ENCODE measurements around the gene NECTIN4.
"Not testable (repeated sequence)": the region's sequence is repeated elsewhere in the genome, so short reads cannot be mapped to it uniquely, and the experiment has no call there.

NECTIN4 gene

DNA sequence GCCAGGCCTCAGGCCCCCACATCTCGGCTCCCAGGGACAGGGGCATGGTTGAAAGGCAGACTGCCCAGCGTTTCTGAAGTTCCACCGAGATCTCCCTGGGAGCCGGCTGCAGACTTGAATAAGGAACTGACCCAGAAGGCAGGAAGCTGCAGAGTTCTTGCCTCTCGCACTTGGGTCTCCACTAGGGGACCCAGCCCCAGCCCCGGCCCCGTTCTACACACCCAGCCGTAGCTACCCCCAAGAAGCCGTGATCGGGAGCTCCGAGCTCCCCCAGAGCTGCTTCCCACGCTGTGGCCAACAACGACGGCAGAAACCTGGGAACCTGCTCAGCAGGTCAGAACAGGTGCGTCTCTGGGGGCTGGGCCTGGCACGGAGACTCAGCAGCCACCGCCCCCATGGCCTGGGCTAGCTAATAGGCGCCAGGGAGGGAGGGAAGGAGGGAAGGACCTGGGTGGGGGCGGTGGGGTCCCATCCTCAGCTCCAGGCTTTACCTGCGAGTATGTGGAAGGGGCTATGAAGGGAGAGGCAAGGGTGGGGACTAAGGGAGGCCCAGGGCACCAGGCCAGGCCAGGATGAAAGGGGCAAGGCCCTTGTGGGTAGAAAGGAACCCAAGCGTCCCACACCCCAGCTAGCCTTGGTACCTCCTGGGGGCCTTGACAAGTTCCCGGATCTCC, at the start of gene NECTIN4:
TSS of gene NECTIN4 (minus strand) at position 308 of the 674 bp plus-strand sequence. CDS start at position 46, 262 bp downstream.
- DNase-seq (ENCODE audit: low read depth), result no peak

DNA sequence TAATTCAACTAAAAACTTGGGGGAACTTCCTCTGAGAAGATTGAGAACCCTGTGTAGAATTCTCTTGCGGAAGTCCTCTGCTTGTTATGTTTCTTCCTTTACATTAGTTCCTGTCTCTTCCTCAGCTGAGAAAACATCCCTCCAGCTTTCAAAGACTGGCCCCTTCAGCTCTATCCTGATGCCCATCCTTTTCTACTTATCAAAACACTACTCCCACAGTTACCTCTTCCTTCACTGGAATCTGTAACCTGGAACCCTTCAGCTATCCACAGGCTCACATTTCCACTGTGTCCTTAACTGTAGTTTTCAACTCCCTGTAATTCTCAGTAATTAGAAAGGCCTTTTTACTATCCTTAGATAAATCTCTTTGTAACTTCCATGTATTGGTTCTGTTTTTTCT, 49.1 kb upstream of the NECTIN4 start:
- no peak for DNase-seq (ENCODE audit: low read depth)

DNA sequence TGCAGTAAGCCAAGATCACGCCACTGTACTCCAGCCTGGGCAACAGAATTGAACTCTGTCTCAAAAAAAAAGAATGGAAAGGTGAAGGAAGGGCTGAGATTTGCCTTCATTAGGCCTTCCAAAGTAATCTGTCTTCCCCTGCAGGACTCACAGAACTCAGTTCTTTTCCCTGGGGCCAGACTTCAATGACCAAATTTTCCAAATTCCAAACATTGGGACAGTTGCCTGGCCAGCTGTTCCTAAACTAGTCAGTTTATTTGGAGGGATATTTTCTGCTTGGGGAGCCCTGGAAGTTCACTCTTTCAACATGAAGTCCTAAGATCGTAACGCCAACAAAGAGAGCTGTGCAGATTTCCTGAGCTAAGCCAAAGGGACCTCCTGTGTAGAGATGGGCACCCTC, 48.5 kb upstream of the NECTIN4 start:
- DNase-seq (ENCODE audit: low read depth), result no peak

DNA sequence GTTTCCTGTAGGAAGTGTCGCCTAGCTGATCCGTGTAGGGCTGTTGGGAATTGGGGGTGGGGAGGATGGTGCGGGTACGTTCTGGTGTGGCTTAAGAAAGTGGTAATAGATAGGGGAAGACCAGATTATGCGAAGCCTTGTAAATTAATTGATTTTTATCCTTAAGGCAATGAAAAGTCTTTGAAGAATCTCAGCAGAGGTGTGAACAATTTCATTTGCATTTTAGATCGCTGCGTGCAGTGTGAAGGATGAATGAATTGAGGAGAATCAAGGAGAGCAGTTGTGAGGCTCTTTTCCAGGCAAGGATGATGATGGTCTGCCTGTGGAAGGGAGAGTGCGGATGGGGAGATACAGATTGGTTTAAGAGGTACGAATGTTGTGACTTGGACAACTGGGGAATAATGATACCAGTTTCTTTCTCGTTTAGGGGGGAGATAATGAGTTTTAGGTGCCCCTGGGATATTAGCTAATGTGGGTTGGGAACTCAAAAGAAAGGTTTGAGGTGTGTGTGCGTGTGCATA, 43.9 kb upstream of the NECTIN4 start:
- DNase-seq (ENCODE audit: low read depth), result peak; percentile 22

DNA sequence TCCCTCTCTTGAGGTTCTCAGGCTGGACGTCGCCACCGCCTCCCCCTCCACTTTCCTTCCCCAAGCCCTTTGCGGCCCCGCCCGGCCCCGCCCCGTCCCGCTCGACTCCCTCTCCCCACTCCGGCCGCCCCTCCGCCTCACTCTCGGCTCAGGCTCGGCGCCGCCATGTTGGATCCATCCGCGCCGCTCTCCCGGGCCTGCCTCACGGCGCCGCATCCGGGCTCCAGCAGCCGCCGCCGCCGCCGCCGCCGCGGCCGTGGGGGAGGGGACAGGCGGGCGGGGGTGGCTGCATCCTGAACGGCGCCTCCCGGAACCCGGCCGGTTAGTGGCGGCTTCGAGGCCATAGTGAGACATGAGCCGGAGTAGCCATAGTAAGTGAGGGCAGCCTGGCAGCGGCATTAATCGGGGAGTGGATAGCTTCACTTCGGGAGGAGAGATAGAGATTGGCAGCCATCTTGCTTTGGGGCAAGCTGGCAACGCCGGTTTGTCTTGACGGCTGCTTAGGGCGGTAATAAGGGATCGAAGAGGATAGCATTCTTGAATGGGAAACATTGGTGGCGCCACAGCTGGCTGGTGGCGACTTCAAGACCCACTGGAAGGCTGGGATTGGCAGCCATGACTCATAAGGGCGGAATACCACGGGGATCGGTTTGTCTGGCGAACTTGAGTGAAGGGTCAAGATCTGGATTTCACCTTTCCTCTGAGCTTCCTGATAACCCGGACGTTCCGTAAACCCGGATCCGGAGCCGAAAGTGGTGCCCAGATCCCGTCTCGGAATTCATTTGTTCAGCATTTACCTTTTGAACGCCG, 43.3 kb upstream of the NECTIN4 start, which contains the start of gene DEDD:
TSS of gene DEDD (minus strand) at position 258 of the 810 bp plus-strand sequence. CDS start 8,205 bp downstream, outside the sequence.
- DNase-seq (ENCODE audit: low read depth), result peak; percentile 96

DNA sequence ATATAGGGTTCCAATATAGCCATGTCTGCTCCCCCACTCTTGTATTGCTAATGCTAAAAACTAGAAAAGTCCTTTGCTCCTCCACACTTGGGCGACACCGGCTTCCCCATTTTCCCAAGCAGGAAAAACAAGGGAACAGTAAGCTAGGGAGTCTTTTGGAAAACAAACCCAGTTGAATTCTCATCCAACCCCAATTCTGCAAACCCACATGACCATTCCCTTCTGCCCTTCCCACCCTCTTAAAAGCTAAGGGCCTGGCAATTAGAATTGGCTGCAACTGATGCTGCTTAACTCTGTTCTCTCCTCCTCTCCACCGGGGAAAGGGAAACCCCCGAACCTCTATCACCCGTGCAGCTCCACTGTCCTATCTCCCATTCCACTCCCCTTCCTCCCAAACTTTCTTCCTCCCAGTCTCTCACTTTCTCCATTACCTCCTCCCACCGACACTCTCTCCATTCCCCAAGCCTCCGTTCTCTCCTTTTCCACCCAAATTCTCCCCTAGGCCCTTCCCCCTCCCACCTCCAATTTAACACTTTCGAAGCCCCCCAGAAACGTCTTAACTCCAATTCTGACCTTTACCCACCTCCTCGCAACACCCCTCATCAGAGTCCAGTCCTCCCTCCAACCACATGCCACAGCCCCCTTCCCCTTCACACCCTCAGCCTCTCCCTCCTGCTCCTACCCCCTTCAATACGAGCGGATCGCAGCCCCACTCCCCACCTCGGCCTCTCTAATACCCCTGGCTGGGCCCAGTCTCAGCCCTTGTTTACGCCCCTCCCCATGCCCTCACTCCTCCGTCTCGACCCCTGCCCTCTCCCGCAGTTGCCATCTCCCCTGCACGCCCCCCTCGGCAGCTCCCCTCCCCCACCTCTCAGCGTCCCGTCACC, 42.4 kb upstream of the NECTIN4 start:
- DNase-seq (ENCODE audit: low read depth), result peak; percentile 44

DNA sequence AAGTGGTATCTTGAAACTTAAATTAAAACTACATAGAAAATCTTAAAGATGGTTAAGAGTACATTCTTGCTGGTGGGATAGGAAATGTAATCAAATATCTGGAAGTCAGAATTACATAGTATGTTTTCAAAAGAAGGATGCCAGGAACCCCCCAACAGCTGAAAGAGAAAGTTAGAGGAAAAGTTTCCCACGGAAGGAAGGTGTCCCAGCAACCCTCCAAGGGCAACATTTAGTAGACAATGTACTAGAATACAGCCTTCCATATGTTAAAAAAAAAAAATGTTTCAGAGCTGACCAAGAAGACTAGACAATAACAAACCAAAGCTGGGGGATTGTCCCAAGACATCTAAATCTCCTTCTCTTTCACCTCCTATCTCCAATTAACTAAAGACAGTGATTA, 40.9 kb upstream of the NECTIN4 start:
- DNase-seq (ENCODE audit: low read depth), result no peak

DNA sequence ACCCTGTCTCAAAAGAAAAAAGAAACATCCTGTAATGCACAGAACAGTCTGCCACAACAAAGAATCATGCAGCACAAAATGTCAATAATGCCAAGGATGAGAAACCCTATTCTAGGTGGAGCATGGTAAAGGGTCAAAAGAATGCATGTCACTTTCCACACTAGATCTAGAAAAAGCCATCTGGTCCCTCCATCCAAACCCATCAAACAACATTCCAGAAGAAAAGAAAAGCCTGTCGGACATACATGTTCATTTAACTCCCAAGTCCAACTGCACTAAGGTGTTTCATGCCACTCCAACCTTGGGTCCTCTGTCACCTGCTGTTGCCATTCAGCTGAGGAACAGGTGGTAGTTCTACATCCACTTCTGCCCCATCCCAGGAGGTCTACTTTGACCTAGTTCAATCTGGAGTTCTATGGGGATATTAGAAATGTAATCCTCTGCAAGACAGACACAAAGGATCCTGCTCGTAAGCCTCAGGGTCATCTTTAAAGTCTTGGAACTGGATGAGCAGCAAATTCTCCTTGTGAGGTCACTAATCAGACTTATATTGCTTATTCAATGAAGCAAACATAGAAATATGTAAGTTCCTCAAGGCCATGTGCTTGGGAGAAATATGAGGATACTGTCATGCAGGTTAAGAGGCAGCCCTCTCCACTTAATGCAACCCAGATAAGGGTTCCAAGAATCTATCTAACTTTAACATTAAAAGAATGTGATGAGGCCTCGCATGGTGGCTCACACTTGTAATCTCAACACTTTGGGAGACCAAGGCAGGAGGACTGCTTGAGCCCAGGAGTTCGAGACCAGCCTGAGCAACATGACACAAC, 39.4 kb upstream of the NECTIN4 start:
- DNase-seq (ENCODE audit: low read depth), result peak; percentile 6

DNA sequence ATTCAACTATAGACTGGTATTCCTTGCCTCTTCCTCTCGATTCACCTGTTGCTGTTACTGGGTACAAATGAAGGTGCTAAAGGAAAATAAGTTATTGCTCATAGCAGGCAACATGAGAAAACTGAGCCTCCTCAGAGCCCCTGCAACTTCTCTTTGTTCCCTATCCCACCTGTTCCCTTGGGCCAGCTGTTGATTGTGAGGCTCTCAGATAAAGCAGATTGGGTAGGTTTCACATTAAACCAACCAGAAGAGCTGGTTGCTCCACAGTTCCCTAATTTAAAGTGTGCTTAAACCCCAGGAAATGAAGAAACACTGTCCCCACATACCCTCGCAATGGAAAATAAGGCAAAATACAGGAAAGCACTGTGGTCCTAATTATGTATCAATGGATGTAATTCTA, 38.3 kb upstream of the NECTIN4 start:
- no peak for DNase-seq (ENCODE audit: low read depth)

DNA sequence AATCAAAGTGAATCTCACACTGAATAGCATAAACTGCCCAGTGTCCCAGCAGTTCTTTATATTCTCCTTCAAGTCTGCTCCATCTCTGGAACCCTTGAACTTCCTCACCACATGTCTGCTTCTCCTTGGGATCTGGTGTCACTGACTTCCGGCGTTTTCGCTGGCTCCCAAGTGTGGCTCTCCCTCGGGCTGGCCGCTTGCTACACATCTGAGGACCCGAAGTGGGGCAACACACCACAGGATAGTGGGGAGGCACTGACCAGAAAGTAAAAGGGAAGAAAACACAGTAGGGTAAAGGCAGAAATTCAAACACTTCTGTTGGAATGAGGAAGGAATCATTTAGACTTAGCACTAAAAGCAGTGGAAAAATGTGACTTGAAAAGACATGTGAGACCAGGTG, 33.6 kb upstream of the NECTIN4 start:
- DNase-seq (ENCODE audit: low read depth), result no peak

DNA sequence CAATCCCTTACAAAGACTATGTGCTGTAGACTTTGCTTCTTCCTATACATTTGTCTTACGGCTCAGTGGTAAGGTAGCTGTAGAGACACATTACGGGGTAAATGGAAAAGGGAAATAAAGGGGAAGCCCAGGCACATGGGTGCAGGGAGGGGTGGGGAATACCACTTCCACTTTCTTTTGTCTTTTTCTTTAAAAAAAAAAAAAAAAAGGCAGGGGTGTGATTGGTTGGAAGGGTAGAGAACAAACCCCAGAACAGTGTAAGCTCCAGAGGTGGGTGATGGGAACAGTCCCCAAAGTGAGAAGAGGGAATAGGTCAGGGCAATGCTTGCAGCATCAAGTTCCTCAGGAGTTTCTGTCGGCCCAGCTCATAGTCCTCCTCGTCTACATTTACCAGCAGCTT, 32.5 kb upstream of the NECTIN4 start:
- DNase-seq (ENCODE audit: low read depth), result no peak

DNA sequence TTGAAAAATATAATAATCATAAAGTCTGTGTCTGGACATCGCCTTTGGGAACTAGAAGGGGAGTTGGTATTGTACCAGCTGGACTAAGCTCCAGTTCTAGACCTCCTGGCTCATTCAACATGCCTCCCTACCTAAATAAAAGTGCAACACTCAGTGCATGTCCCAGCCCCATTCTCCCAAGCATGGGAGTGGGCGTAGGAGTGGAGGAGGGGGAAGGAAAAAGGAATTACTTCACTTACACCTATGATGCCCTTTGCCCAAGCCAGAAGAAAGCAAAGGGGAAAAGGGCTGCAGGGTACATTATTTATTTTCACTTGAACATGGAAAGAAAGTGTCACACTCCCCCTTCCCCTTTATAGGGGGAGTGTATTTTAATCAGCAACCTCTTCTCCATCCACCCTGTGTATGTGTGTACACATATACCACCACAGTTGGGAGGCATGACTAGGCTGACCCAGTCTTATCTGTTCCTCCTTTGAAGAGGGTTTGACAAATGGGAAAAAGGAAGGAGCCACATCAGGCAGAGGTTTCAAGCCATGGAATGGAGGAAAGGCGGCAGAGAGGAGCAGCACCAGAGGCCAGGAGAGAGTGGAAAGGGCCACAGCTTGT, 31.8 kb upstream of the NECTIN4 start:
- DNase-seq (ENCODE audit: low read depth), result no peak

DNA sequence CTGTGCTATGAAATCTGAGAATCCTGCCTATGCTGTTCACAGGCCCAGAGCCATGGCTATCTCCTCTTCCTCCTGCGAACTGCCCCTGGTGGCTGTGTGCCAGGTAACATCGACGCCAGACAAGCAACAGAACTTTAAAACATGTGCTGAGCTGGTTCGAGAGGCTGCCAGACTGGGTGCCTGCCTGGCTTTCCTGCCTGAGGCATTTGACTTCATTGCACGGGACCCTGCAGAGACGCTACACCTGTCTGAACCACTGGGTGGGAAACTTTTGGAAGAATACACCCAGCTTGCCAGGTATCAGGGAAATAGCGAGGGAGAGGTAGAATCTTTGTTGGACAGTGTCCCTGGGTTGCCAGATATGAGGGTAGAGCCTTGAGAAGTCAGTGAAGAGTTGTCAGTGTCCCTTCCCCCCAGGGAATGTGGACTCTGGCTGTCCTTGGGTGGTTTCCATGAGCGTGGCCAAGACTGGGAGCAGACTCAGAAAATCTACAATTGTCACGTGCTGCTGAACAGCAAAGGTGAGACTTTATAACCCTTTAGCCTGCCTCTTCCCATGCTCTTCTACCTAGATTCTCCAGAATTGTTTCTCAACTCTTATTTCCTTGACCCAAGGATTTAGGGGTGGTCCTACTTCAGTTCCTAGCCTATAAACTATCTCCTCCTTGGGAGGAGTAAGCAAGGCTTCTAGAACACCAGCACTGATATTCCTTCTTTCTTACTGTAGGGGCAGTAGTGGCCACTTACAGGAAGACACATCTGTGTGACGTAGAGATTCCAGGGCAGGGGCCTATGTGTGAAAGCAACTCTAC, 29.9 kb upstream of the NECTIN4 start:
- DNase-seq (ENCODE audit: low read depth), result peak; percentile 87

DNA sequence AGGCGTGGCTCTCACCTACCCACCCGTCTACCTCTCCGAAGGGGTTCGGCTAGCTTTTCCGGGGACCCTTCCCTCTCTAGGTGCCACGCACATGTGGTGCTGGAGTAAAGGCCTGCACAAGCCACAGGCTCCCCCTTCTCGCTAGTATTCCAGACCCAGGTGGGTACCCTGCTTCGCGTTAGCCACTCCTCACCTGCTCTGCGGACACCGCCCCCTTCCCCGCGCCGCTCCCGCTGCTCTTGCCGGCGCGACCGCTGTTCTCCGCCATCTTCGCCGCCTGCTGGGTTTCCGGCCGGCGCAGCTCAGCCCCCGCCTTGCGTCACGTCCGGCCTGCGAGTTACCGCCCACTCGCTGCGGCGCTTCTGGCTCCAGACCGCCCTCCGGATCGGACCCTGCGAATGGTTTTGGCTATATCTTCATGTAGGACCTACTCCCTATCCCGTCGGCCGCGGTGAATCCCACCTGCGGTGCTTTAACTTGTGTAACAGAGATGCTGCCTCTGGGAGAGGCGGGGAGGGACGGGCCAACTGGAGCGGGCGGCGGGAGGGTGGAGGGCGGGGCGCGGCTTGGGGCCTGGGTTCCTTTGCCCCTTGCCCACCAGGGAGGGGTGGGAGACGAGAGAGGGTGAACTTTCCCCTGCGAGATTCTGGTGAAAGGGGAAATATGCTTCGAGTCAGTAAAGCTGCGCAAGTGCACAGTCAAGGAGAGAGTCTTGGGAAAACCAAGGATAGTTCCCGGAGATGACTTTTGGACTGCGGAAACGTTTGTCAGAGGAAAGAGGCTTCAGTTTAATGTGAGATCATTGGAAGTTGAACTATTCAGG, 28.6 kb upstream of the NECTIN4 start, which contains the start of the genes NIT1 and PFDN2:
TSS of gene NIT1 (plus strand) at position 347 of the 823 bp plus-strand sequence. CDS start at position 419, 72 bp downstream.
TSS of gene PFDN2 (minus strand) at position 279 of the 823 bp plus-strand sequence. CDS start at position 268, 11 bp downstream.
- peak; percentile 88 for DNase-seq (ENCODE audit: low read depth)

DNA sequence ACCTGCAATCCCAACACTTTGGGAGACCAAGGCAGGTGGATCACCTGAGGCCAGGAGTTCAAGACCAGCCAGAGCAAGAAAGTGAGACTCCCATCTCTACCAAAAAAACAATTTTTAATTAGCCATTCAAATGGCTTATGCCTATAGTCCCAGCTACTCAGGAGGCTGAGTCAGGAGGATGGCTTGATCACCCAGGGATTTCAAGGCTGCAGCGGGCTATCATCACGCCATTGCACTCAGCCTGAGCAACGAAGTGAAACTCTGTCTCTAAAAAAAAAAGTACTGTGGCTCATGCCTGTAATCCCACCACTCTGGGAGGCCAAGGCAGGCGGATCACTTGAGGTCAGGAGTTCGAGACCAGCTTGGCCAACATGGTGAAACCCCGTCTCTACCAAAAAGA, 26.6 kb upstream of the NECTIN4 start:
- not testable (repeated sequence) for DNase-seq (ENCODE audit: low read depth)

DNA sequence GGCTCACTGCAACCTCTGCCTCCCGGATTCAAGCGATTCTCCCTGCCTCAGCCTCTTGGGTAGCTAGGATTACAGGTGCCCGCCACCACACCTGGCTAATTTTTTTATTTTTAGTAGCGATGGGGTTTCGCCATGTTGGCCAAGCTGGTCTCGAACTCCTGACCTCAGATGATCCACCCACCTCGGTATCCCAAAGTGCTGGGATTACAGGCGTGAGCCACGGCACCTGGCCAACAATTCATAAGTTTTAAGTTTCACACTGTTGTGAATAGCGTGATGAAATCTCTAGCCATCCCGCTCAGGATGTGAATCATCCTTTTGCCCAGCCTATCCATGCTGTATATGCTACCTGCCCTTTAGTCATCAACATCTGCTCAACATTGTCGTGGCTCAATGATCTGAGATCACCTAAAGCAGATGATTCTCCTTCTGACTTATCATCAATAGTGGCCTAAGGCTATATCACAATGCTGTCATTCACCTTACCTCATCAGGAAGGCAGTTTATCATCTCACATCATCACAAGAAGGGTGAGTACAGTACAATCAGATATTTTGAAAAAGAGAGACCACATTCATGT, 25.9 kb upstream of the NECTIN4 start:
- DNase-seq (ENCODE audit: low read depth), result peak; percentile 98

DNA sequence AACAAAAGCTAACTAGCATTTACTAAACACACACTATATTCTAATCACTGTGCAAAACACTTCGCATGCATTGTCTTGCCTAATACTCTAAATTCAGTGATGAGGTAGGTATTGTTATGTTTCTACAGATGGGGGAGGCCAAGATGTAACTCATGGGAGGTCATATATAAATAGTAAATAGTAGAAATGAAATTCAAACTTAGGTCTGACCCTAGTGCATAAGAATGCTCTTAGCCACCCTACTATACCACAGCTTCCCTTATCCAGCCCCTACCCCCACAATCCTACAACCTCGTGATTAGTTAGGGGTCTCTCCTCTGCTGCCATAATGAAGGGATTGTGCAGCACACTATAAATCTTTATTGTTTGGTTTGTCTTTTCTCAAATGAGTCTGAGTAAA, 25.2 kb upstream of the NECTIN4 start:
- peak; percentile 16 for DNase-seq (ENCODE audit: low read depth)

DNA sequence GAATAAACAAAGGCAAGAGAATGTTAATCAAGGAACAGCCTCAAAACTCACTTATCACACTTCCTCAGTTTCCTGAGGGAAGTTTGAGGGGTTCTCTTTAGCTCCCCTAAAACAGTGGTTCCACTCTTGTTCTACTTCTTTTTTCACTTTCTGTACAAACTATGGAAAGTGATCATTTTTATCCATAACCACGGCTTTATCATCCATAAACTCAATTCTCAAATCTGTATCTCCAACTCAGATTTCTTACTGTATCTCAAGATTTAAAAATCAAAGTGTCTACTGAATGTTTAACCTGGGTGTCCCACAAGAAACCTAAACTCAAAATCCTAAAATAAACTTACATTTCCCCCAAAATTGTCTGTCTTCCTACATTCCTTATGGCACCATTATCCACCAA, 24.6 kb upstream of the NECTIN4 start:
- no peak for DNase-seq (ENCODE audit: low read depth)

All from iris pigment epithelial cell (primary cell).